Thyroid gland (tissue), 4 donors: ENCODE results near the gene CRY2.

ENCODE experiments used
- POLR2A ChIP-seq, 2 donors: fragments of 450-650 bp; IDR thresholded peaks; one replicate each; pipeline ENCODE4 v1.6.1; 2017; ENCODE audit warnings: antibody characterized with exemption in 2 of 2, mild to moderate bottlenecking in 2 of 2, moderate library complexity in 1 of 2
- TF ChIP-seq, protein P1 (sequence below), 6 experiments: fragments of 200-600 bp in 3 of 6; fragments of 450-650 bp in 3 of 6; sonication (generic) in 3 of 6; IDR thresholded peaks; one replicate each; pipeline ENCODE4 v1.5.1; 2016 to 2019; ENCODE audit warnings: antibody characterized with exemption in 6 of 6, mild to moderate bottlenecking in 2 of 6, inconsistent platforms in 1 of 6, moderate library complexity in 1 of 6

DNA sequence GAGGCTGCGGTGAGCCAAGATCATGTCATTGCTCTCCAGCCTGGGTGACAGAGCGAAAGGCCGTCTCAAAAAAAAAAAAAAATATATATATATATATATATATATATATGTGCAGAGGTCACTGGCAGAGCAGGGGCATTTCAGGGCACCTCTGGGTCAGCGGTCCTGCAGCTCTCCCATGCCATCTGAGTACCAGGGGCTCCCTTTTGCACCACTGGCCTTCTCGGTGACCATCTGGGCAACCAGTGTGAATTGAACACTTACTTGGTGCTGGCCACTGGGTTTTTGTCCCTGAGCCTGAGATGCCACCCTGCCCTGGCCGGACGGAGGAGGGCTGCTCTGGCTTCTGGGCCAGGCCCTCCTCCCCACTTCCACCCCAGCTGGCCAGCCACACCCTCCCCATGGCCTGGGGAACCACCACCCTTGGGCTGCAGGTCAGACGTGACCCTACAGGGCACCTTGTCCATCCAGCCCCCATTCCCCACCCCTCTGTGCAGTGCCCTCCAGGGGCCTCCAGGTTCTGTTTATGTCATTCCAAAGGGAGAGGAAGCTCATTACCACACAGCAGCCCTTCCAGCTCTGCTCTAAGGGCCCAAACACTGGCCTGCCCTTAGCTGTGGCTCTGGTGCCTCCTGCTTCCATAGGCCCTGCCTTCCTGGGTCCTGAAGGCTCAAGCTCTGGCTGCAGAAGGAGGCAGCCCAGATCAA, 48.4 kb downstream of the CRY2 start:
- no peak for TF ChIP-seq POLR2A (IDR thresholded peaks at IDR 0.05)
- TF ChIP-seq, protein P1, sequence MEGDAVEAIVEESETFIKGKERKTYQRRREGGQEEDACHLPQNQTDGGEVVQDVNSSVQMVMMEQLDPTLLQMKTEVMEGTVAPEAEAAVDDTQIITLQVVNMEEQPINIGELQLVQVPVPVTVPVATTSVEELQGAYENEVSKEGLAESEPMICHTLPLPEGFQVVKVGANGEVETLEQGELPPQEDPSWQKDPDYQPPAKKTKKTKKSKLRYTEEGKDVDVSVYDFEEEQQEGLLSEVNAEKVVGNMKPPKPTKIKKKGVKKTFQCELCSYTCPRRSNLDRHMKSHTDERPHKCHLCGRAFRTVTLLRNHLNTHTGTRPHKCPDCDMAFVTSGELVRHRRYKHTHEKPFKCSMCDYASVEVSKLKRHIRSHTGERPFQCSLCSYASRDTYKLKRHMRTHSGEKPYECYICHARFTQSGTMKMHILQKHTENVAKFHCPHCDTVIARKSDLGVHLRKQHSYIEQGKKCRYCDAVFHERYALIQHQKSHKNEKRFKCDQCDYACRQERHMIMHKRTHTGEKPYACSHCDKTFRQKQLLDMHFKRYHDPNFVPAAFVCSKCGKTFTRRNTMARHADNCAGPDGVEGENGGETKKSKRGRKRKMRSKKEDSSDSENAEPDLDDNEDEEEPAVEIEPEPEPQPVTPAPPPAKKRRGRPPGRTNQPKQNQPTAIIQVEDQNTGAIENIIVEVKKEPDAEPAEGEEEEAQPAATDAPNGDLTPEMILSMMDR (IDR thresholded peaks at IDR 0.05) = no peak
